OCI-LY1 (cell line): Measurements from ENCODE around the gene NECTIN3.

Source experiments
- H2AFZ ChIP-seq: fragments of 200-600 bp; sonication (generic), shearing (Covaris generic); 2 replicates; pipeline ENCODE4 v1.6.0; 2014; ENCODE audit warnings: antibody characterized with exemption, mild to moderate bottlenecking, low read length
- H3F3A ChIP-seq: fragments of 200-600 bp; sonication (generic), shearing (Covaris generic); 2 replicates; pipeline ENCODE4 v1.6.0; 2014; ENCODE audit warnings: mild to moderate bottlenecking, antibody characterized with exemption, low read length, moderate library complexity; ENCODE audit not compliant: insufficient read depth
- H3K27ac ChIP-seq: fragments of 200-600 bp; sonication (generic); 2 replicates; pipeline ENCODE4 v1.5.1; 2014; ENCODE audit warnings: low read length, mixed run types, mild to moderate bottlenecking, low read depth; ENCODE audit not compliant: poor library complexity, severe bottlenecking
- H3K27me3 ChIP-seq: fragments of 200-600 bp; sonication (generic); 2 replicates; pipeline ENCODE4 v1.6.0; 2014; ENCODE audit warnings: antibody characterized with exemption, mild to moderate bottlenecking, low read length, moderate library complexity; ENCODE audit not compliant: insufficient read depth
- H3K36me3 ChIP-seq: fragments of 200-600 bp; sonication (generic); 2 replicates; pipeline ENCODE4 v1.6.1; 2014; ENCODE audit warnings: mild to moderate bottlenecking, antibody characterized with exemption, low read length, moderate library complexity, mixed read lengths; ENCODE audit not compliant: insufficient read depth
- H3K4me1 ChIP-seq: fragments of 200-600 bp; sonication (generic); 2 replicates; pipeline ENCODE4 v1.5.1; 2014; ENCODE audit warnings: mild to moderate bottlenecking, low read length, moderate library complexity; ENCODE audit not compliant: insufficient read depth, severe bottlenecking
- H3K4me2 ChIP-seq: fragments of 200-600 bp; sonication (generic), shearing (Covaris generic); 2 replicates; pipeline ENCODE4 v1.6.1; 2014; ENCODE audit warnings: low read length
- H3K4me3 ChIP-seq: fragments of 200-600 bp; sonication (generic); 2 replicates; pipeline ENCODE4 v1.5.1; 2014; ENCODE audit warnings: low read length, low read depth, mild to moderate bottlenecking, mixed read lengths; ENCODE audit not compliant: poor library complexity, severe bottlenecking
- H3K79me2 ChIP-seq: fragments of 200-600 bp; shearing (Covaris generic); 2 replicates; pipeline ENCODE4 v1.6.1; 2016; ENCODE audit warnings: mixed run types, low read length, mixed read lengths; ENCODE audit not compliant: insufficient read depth
- H3K9ac ChIP-seq: fragments of 200-600 bp; sonication (generic), shearing (Covaris generic); 2 replicates; pipeline ENCODE4 v1.6.1; 2014; ENCODE audit warnings: mild to moderate bottlenecking, low read length, mixed read lengths
- H3K9me2 ChIP-seq: fragments of 200-600 bp; sonication (generic), shearing (Covaris generic); 2 replicates; pipeline ENCODE4 v1.6.1; 2014; ENCODE audit warnings: low read depth, mild to moderate bottlenecking, low read length, mixed read lengths
- H3K9me3 ChIP-seq: fragments of 200-600 bp; shearing (Covaris generic); 2 replicates; pipeline ENCODE4 v1.6.1; 2014; ENCODE audit warnings: low read length, mixed read lengths
- H4K20me1 ChIP-seq: fragments of 200-600 bp; sonication (generic), shearing (Covaris generic); 2 replicates; pipeline ENCODE4 v1.6.0; 2016; ENCODE audit warnings: mild to moderate bottlenecking, low read length; ENCODE audit not compliant: insufficient read depth
- CTCF ChIP-seq: fragments of 200-600 bp; sonication (generic), shearing (Covaris generic); IDR thresholded peaks from 2 replicates; pipeline ENCODE4 v1.5.1; 2017; ENCODE audit warnings: mild to moderate bottlenecking, antibody characterized with exemption, low read length, moderate library complexity, mixed read lengths
- EZH2 ChIP-seq: fragments of 200-600 bp; sonication (generic), shearing (Covaris generic); IDR thresholded peaks from 2 replicates; pipeline ENCODE4 v1.8.0; 2017; ENCODE audit warnings: borderline replicate concordance, mixed run types, mild to moderate bottlenecking, antibody characterized with exemption, low read length, moderate library complexity, mixed read lengths

NECTIN3 gene

GRCh38 chr3:111210866-111211564 lies 139.4 kb downstream of the NECTIN3 start:
- TF ChIP-seq EZH2 = no peak
- TF ChIP-seq CTCF = no peak
- Histone ChIP-seq H3K27ac (no peak overlapping the region), H3F3A (no peaks in the 10 kb centered on the region), H3K9me3 (no peaks in the 10 kb centered on the region), H3K36me3 (no peaks in the 10 kb centered on the region), H3K4me1 (no peaks in the 10 kb centered on the region), H3K9ac (no peak overlapping the region), H4K20me1 (no peaks in the 10 kb centered on the region), H3K27me3 (no peaks in the 10 kb centered on the region), H3K79me2 (no peaks in the 10 kb centered on the region), H3K9me2 (no peaks in the 10 kb centered on the region), H3K4me2 (no peak overlapping the region), H3K4me3 (no peak overlapping the region), H2AFZ (no peak overlapping the region)

GRCh38 chr3:111212511-111212910 lies 140.9 kb downstream of the NECTIN3 start:
- no peaks in the 10 kb centered on the region for H3K79me2 ChIP-seq
- no peak overlapping the region for H3K27ac ChIP-seq
- H3K9ac ChIP-seq = no peak overlapping the region
- no peak overlapping the region for H2AFZ ChIP-seq
- no peaks in the 10 kb centered on the region for H3F3A ChIP-seq
- no peaks in the 10 kb centered on the region for H4K20me1 ChIP-seq
- no peaks in the 10 kb centered on the region for H3K9me3 ChIP-seq
- no peaks in the 10 kb centered on the region for H3K36me3 ChIP-seq
- no peak for TF ChIP-seq EZH2
- no peak for TF ChIP-seq CTCF
- no peak overlapping the region for H3K4me2 ChIP-seq
- H3K4me3 ChIP-seq = no peak overlapping the region
- H3K9me2 ChIP-seq = no peaks in the 10 kb centered on the region
- H3K27me3 ChIP-seq = no peaks in the 10 kb centered on the region
- H3K4me1 ChIP-seq = no peaks in the 10 kb centered on the region

GRCh38 chr3:111215481-111215880 lies 143.9 kb downstream of the NECTIN3 start:
- no peak overlapping the region for H2AFZ ChIP-seq
- H3K4me2 ChIP-seq = no peak overlapping the region
- H3K4me1 ChIP-seq = no peaks in the 10 kb centered on the region
- H3K79me2 ChIP-seq = no peaks in the 10 kb centered on the region
- no peaks in the 10 kb centered on the region for H3K27me3 ChIP-seq
- no peak overlapping the region for H3K27ac ChIP-seq
- H3K4me3 ChIP-seq = no peak overlapping the region
- no peak for TF ChIP-seq CTCF
- TF ChIP-seq EZH2 = no peak
- no peaks in the 10 kb centered on the region for H3K36me3 ChIP-seq
- no peak overlapping the region for H3K9ac ChIP-seq
- H3K9me3 ChIP-seq = no peaks in the 10 kb centered on the region
- H3F3A ChIP-seq = no peaks in the 10 kb centered on the region
- H4K20me1 ChIP-seq = no peaks in the 10 kb centered on the region
- H3K9me2 ChIP-seq = no peaks in the 10 kb centered on the region
